ENCODE results near the gene MAS1L.

Gene MAS1L

GRCh38 chr6:29487660-29488059 is at the start of gene MAS1L:
TSS of gene MAS1L (minus strand) at chr6:29487956. CDS start at chr6:29487902, 54 bp downstream.
- DNase-seq (ENCODE audit: low read depth in 2 of 2): no peak

GRCh38 chr6:29532320-29532951 is 44.7 kb upstream of the MAS1L start:
- DNase-seq (ENCODE audit: low read depth in 2 of 2): no peak

GRCh38 chr6:29531668-29532067 is 43.9 kb upstream of the MAS1L start:
- no peak for DNase-seq (ENCODE audit: low read depth in 2 of 2)

- no peak for DNase-seq (ENCODE audit: low read depth in 2 of 2)
These were observed 43.0 kb upstream of the MAS1L start for GRCh38 chr6:29530671-29531310.

GRCh38 chr6:29529956-29530355 is 42.2 kb upstream of the MAS1L start:
- DNase-seq (ENCODE audit: low read depth in 2 of 2): no peak

GRCh38 chr6:29528988-29529560 is 41.3 kb upstream of the MAS1L start:
- no peak for DNase-seq (ENCODE audit: low read depth in 2 of 2)

- no peak for DNase-seq (ENCODE audit: low read depth in 2 of 2)
These were observed 40.7 kb upstream of the MAS1L start for GRCh38 chr6:29528300-29528931.

- DNase-seq (ENCODE audit: low read depth in 2 of 2): no peak
These were observed 39.8 kb upstream of the MAS1L start for GRCh38 chr6:29527564-29527963.

- DNase-seq (ENCODE audit: low read depth in 2 of 2): no peak
These were observed 39.4 kb upstream of the MAS1L start for GRCh38 chr6:29527126-29527525.

- no peak for DNase-seq (ENCODE audit: low read depth in 2 of 2)
These were observed 37.5 kb upstream of the MAS1L start for GRCh38 chr6:29525311-29525639.

- DNase-seq (ENCODE audit: low read depth in 2 of 2): no peak
These were observed 36.9 kb upstream of the MAS1L start for GRCh38 chr6:29524444-29525310.

GRCh38 chr6:29524044-29524443 is 36.3 kb upstream of the MAS1L start:
- no peak for DNase-seq (ENCODE audit: low read depth in 2 of 2)

GRCh38 chr6:29522227-29522626 is 34.5 kb upstream of the MAS1L start:
- DNase-seq (ENCODE audit: low read depth in 2 of 2): no peak

GRCh38 chr6:29521006-29521680 is 33.4 kb upstream of the MAS1L start:
- DNase-seq (ENCODE audit: low read depth in 2 of 2): no peak

GRCh38 chr6:29520232-29520631 is 32.5 kb upstream of the MAS1L start:
- no peak for DNase-seq (ENCODE audit: low read depth in 2 of 2)

GRCh38 chr6:29519291-29520010 is 31.7 kb upstream of the MAS1L start:
- DNase-seq (ENCODE audit: low read depth in 2 of 2): no peak

- DNase-seq (ENCODE audit: low read depth in 2 of 2): no peak
These were observed 30.1 kb upstream of the MAS1L start for GRCh38 chr6:29517728-29518440.

- no peak for DNase-seq (ENCODE audit: low read depth in 2 of 2)
These were observed 29.5 kb upstream of the MAS1L start for GRCh38 chr6:29517245-29517644.

- no peak for DNase-seq (ENCODE audit: low read depth in 2 of 2)
These were observed 28.4 kb upstream of the MAS1L start for GRCh38 chr6:29516108-29516507.

GRCh38 chr6:29510746-29511300 is 23.1 kb upstream of the MAS1L start:
- no peak for DNase-seq (ENCODE audit: low read depth in 2 of 2)

Data from stimulated activated CD8-positive, alpha-beta memory T cell treated with anti-CD3 and anti-CD28 coated beads, Interleukin-7, amount 100 ng/mL, for 1 hour (primary cell).